ENCODE results near the gene ACVRL1.
A peak's percentile ranks its signal among the peaks of the same experiment; 100 is the strongest.
"Not testable (repeated sequence)": the region's sequence is repeated elsewhere in the genome, so short reads cannot be mapped to it uniquely, and the experiment has no call there.

ACVRL1 gene

GRCh38 chr12:51874000-51874399 lies 33.3 kb upstream of the ACVRL1 start:
- no peak for DNase-seq (ENCODE audit: low read depth, low spot score)

GRCh38 chr12:51874486-51874885 lies 32.8 kb upstream of the ACVRL1 start:
- DNase-seq (ENCODE audit: low read depth, low spot score) = no peak

- DNase-seq (ENCODE audit: low read depth, low spot score) = no peak
Observed at GRCh38 chr12:51879102-51879501, 28.2 kb upstream of the ACVRL1 start.

- no peak for DNase-seq (ENCODE audit: low read depth, low spot score)
Observed at GRCh38 chr12:51883295-51883694, 24.0 kb upstream of the ACVRL1 start.

- no peak for DNase-seq (ENCODE audit: low read depth, low spot score)
Observed at GRCh38 chr12:51883998-51884675, 23.2 kb upstream of the ACVRL1 start.

GRCh38 chr12:51884676-51885229 lies 22.6 kb upstream of the ACVRL1 start:
- peak; percentile 73 for DNase-seq (ENCODE audit: low read depth, low spot score)

GRCh38 chr12:51885294-51886020 lies 21.8 kb upstream of the ACVRL1 start:
- not testable (repeated sequence) for DNase-seq (ENCODE audit: low read depth, low spot score)

- DNase-seq (ENCODE audit: low read depth, low spot score) = no peak
Observed at GRCh38 chr12:51886021-51886710, 21.1 kb upstream of the ACVRL1 start.

GRCh38 chr12:51887476-51888315 lies 19.6 kb upstream of the ACVRL1 start, which contains the start of gene ANKRD33:
Gene ANKRD33, plus strand, starts transcription at chr12:51888103. Its CDS starts 84 bp downstream, at chr12:51888187.
- peak; percentile 88 for DNase-seq (ENCODE audit: low read depth, low spot score)

GRCh38 chr12:51888316-51889215 lies 18.7 kb upstream of the ACVRL1 start:
- DNase-seq (ENCODE audit: low read depth, low spot score) = no peak

GRCh38 chr12:51889216-51890132 lies 17.8 kb upstream of the ACVRL1 start:
- no peak for DNase-seq (ENCODE audit: low read depth, low spot score)

- DNase-seq (ENCODE audit: low read depth, low spot score) = no peak
Observed at GRCh38 chr12:51890133-51890464, 17.2 kb upstream of the ACVRL1 start.

GRCh38 chr12:51890511-51891171 lies 16.7 kb upstream of the ACVRL1 start:
- DNase-seq (ENCODE audit: low read depth, low spot score) = no peak

- no peak for DNase-seq (ENCODE audit: low read depth, low spot score)
Observed at GRCh38 chr12:51891843-51892242, 15.5 kb upstream of the ACVRL1 start.

GRCh38 chr12:51893786-51894185 lies 13.5 kb upstream of the ACVRL1 start:
- DNase-seq (ENCODE audit: low read depth, low spot score) = no peak

- DNase-seq (ENCODE audit: low read depth, low spot score) = no peak
Observed at GRCh38 chr12:51895378-51896135, 11.7 kb upstream of the ACVRL1 start.

GRCh38 chr12:51896236-51896635 lies 11.1 kb upstream of the ACVRL1 start:
- DNase-seq (ENCODE audit: low read depth, low spot score) = no peak

- no peak for DNase-seq (ENCODE audit: low read depth, low spot score)
Observed at GRCh38 chr12:51897181-51897580, 10.1 kb upstream of the ACVRL1 start.
